Activated T-cell treated with anti-CD3 and anti-CD28 coated beads, Interleukin-2, amount 50 U/mL, for 4 hours (primary cell): ENCODE data around the gene VCX3A. TPM values are rescaled to one million over a fixed set of nuclear protein-coding genes. Genes with fewer than 3 reads are reported as not detected.
"Not testable (repeated sequence)": the region's sequence is repeated elsewhere in the genome, so short reads cannot be mapped to it uniquely, and the experiment has no call there.

ENCODE experiments used
- ATAC-seq, 2 donors: fragments of 200-7000 bp; cut with Tn5 transposase; one replicate each; pipeline ENCODE4 v1.10.0; 2021
- DNase-seq: peaks from one replicate; pipeline ENCODE4 v3.0.0-alpha.2; 2020
- H3K27me3 Mint-ChIP-seq: one replicate; pipeline ENCODE4 v1.8.0; 2021; ENCODE audit warnings: low read depth, mixed read lengths
- H3K36me3 Mint-ChIP-seq: one replicate; pipeline ENCODE4 v1.8.0; 2022; ENCODE audit warnings: mixed read lengths; ENCODE audit not compliant: insufficient read depth
- H3K4me1 Mint-ChIP-seq: one replicate; pipeline ENCODE4 v1.8.0; 2021; ENCODE audit warnings: low read depth, mixed read lengths
- H3K4me3 Mint-ChIP-seq: one replicate; pipeline ENCODE4 v1.8.0; 2021; ENCODE audit warnings: mild to moderate bottlenecking, moderate library complexity, mixed read lengths
- H3K9me3 Mint-ChIP-seq: one replicate; pipeline ENCODE4 v1.8.0; 2021; ENCODE audit warnings: mixed read lengths
- total RNA-seq, 3 donors: library from RNA; stranded (reverse); gene quantifications; one replicate each; pipeline ENCODE4 v1.2.1, GENCODE V29; 2021

VCX3A gene
- not detected for total RNA-seq

GRCh38 chrX:6535018-6535417 lies at the start of gene VCX3A:
TSS of gene VCX3A (minus strand) at chrX:6535118. CDS start at chrX:6534497, 621 bp downstream.
- DNase-seq, H3K9me3 Mint-ChIP-seq, H3K27me3 Mint-ChIP-seq, ATAC-seq, H3K4me1 Mint-ChIP-seq, H3K36me3 Mint-ChIP-seq, H3K4me3 Mint-ChIP-seq: not testable (repeated sequence)

GRCh38 chrX:6574762-6575161 lies 39.8 kb upstream of the VCX3A start:
- no peak for DNase-seq
- Mint-ChIP-seq H3K36me3 (no peaks in the 10 kb centered on the region), H3K9me3 (no peaks in the 10 kb centered on the region), H3K27me3 (no peaks in the 10 kb centered on the region), H3K4me1 (no peaks in the 10 kb centered on the region), H3K4me3 (no peak overlapping the region)
- ATAC-seq = no peak

- Mint-ChIP-seq H3K27me3 (no peaks in the 10 kb centered on the region), H3K4me1 (no peaks in the 10 kb centered on the region), H3K4me3 (no peak overlapping the region), H3K36me3 (no peaks in the 10 kb centered on the region), H3K9me3 (no peaks in the 10 kb centered on the region)
- DNase-seq (no peak), ATAC-seq (no peak)
Measured at GRCh38 chrX:6568031-6568430, 33.1 kb upstream of the VCX3A start.

DNA sequence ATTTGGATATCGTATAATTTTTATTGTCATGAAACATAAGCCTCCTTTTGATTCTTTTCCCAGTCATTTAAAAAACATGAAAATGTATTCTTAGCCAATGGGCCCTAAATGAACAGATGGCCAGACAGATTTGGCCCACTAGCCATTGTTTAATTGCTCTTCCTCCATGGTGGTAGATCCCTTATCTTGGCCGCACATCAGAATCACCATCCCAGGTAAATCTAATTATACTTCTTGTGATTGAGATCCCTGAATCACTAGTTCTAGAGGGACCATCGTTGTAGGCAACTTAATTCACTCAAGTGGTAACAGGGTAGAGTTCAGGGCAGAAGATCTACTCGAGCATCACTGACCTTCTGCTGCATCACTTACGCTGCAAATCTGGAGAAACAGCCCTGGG lies 24.1 kb upstream of the VCX3A start:
- Mint-ChIP-seq H3K36me3 (no peaks in the 10 kb centered on the region), H3K4me3 (no peak overlapping the region), H3K27me3 (no peaks in the 10 kb centered on the region), H3K4me1 (no peaks in the 10 kb centered on the region), H3K9me3 (peaks cover 4% of the 10 kb centered on the region)
- no peak for ATAC-seq
- no peak for DNase-seq

DNA sequence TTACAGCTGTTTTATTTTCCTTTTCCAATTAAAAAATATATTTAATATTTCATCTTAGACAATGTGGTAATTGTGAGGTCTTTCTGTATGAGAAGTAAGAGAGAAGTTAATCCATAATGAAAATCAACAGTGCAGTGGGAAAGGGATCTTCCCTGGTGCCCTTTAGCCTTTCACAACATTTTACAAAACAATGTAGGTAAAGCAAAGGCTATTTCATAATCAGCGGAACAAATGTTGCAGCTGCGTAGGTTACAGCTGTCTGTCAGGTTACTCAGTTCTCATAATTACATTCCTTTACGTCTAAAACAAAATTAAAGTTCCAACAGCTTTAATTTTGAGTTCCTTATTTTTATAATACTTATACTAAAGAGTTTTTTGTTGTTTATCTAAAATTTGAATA lies 22.8 kb upstream of the VCX3A start:
- ATAC-seq (no peak), DNase-seq (no peak)
- no peaks in the 10 kb centered on the region for H3K36me3 Mint-ChIP-seq
- H3K9me3 Mint-ChIP-seq = peaks cover 4% of the 10 kb centered on the region
- no peaks in the 10 kb centered on the region for H3K27me3 Mint-ChIP-seq
- H3K4me3 Mint-ChIP-seq = no peak overlapping the region
- no peaks in the 10 kb centered on the region for H3K4me1 Mint-ChIP-seq

DNA sequence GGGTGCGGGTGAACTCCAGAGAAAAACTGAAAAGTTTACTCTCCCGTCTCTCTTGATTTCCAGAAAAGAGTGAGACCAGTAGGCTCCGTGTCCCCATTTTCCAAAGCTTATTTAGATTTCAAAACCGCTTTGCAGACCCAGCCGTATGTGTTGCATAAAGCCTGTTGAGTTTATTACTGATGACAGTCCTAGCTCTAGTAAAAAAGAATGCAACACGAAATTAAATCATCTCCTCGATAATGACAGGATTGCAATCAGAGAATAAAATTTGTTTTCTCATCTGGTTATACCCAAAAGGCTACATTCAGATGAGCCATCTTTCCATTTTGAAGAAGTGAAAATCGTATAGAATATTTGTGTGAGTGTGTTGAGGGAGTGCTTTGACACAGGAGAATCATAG lies 16.1 kb upstream of the VCX3A start:
- DNase-seq (no peak), ATAC-seq (no peak)
- H3K36me3 Mint-ChIP-seq = no peaks in the 10 kb centered on the region
- peaks cover 4% of the 10 kb centered on the region for H3K9me3 Mint-ChIP-seq
- H3K4me3 Mint-ChIP-seq = no peak overlapping the region
- H3K27me3 Mint-ChIP-seq = no peaks in the 10 kb centered on the region
- H3K4me1 Mint-ChIP-seq = no peaks in the 10 kb centered on the region

DNA sequence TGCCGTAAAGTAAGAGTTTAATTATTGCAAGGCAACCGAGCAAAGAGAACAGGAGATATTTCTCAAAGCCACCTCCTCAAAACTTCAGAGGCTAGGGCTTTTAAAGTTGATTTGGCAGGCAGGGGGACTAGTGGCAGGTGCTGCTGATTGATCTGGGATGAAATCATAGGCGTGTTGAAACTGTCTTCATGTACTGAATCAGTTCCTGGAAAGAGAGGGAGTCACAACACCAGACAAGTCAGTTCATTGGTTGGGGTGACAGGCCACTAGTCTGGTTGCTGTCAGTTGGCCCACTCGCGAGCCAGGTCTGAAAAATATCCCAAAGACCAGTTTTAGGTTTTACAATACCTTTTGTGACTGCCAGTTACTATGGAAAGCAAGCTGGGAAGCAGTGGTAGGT lies 10.8 kb upstream of the VCX3A start:
- Mint-ChIP-seq H3K36me3 (no peaks in the 10 kb centered on the region), H3K9me3 (no peaks in the 10 kb centered on the region), H3K4me1 (no peaks in the 10 kb centered on the region), H3K27me3 (no peaks in the 10 kb centered on the region), H3K4me3 (no peak overlapping the region)
- ATAC-seq (no peak), DNase-seq (no peak)

GRCh38 chrX:6526564-6527136 lies 8.3 kb downstream of the VCX3A start:
- H3K27me3 Mint-ChIP-seq = no peaks in the 10 kb centered on the region
- ATAC-seq (no peak), DNase-seq (no peak)
- no peaks in the 10 kb centered on the region for H3K9me3 Mint-ChIP-seq
- H3K4me1 Mint-ChIP-seq = no peaks in the 10 kb centered on the region
- no peaks in the 10 kb centered on the region for H3K36me3 Mint-ChIP-seq
- no peak overlapping the region for H3K4me3 Mint-ChIP-seq

DNA sequence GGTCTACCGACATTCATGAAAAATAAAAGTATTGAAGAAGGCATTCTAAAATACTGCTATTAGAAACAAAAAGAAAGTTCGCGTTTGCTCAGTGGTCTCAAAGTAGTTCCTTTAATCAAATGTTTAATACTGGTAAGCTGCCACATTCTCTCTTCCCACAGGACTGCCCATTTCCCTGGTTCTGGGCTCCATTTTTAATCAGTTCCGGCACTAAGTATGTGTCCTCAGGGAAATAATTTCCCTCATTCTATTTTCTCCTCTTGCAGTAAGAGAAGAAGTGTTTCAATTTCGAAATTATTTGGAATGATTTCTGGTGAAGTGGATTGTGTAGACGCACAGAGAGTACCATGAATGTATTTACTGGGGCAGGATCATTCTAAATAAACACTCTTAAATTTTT lies 17.5 kb downstream of the VCX3A start:
- no peaks in the 10 kb centered on the region for H3K4me1 Mint-ChIP-seq
- no peaks in the 10 kb centered on the region for H3K27me3 Mint-ChIP-seq
- no peak for ATAC-seq
- DNase-seq = no peak
- H3K9me3 Mint-ChIP-seq = no peaks in the 10 kb centered on the region
- no peak overlapping the region for H3K4me3 Mint-ChIP-seq
- no peaks in the 10 kb centered on the region for H3K36me3 Mint-ChIP-seq

- Mint-ChIP-seq H3K9me3 (no peaks in the 10 kb centered on the region), H3K4me1 (no peaks in the 10 kb centered on the region), H3K36me3 (no peaks in the 10 kb centered on the region), H3K4me3 (no peak overlapping the region), H3K27me3 (no peaks in the 10 kb centered on the region)
- no peak for ATAC-seq
- DNase-seq = no peak
Measured at GRCh38 chrX:6506444-6506843, 28.5 kb downstream of the VCX3A start.

DNA sequence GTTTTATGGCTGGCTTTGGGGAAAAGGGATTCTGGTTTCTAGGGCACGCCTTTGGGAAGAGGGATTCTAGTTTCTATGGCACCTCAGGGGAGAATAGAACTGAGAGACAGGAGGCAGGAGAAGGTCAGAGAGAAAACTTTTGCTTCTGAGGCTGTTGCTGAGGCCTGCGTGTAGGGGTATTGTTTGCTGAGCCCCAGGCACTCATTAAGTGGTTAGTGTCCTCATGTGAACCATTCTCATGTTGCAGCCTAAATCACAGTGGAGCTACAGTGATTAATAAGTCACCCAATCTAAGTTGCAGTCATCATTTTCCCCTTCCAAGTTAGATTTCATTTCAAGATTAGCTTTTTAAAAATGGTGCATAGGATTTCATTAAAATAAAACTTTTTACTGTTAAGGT lies 29.0 kb downstream of the VCX3A start:
- Mint-ChIP-seq H3K36me3 (no peaks in the 10 kb centered on the region), H3K4me1 (no peaks in the 10 kb centered on the region), H3K4me3 (no peak overlapping the region), H3K27me3 (no peaks in the 10 kb centered on the region), H3K9me3 (no peaks in the 10 kb centered on the region)
- ATAC-seq = no peak
- DNase-seq = no peak

GRCh38 chrX:6500719-6501118 lies 34.2 kb downstream of the VCX3A start:
- H3K36me3 Mint-ChIP-seq = no peaks in the 10 kb centered on the region
- no peak overlapping the region for H3K4me3 Mint-ChIP-seq
- ATAC-seq (no peak), DNase-seq (no peak)
- no peaks in the 10 kb centered on the region for H3K4me1 Mint-ChIP-seq
- no peaks in the 10 kb centered on the region for H3K27me3 Mint-ChIP-seq
- no peaks in the 10 kb centered on the region for H3K9me3 Mint-ChIP-seq

DNA sequence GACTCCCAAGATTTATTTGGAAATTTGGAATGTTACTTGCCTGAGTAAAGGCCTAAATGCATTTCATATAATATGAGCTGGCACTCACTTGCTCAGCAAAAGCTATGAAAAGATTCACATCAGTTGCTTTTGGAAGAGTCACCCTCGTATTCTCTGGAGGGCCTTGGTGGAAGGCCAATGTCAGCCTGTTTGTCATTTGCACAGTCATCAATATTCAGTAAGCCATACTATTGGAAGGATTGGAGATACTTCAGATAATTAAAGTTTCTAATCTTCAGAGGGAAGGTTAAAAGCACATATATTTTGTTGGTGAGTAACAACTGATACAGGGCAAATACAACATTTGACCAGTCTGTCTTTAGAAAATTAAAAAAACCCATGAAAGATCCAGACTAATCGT lies 36.6 kb downstream of the VCX3A start:
- H3K9me3 Mint-ChIP-seq = peaks cover 2% of the 10 kb centered on the region
- no peaks in the 10 kb centered on the region for H3K27me3 Mint-ChIP-seq
- DNase-seq (no peak), ATAC-seq (no peak)
- no peak overlapping the region for H3K4me3 Mint-ChIP-seq
- H3K4me1 Mint-ChIP-seq = no peaks in the 10 kb centered on the region
- H3K36me3 Mint-ChIP-seq = no peaks in the 10 kb centered on the region
